Naive thymus-derived CD4-positive, alpha-beta T cell (primary cell): Measurements from ENCODE around the gene BBS9. TPM values are rescaled to one million over a fixed set of nuclear protein-coding genes. Genes with fewer than 3 reads are reported as not detected.

Experiments
- ATAC-seq: fragments of 150-1000 bp; cut with Tn5 transposase; 2 replicates; pipeline ENCODE4 v1.10.0; 2021; ENCODE audit warnings: mild to moderate bottlenecking, moderate library complexity
- CTCF ChIA-PET: fragments of 350-600 bp; sonication (Branson Sonifier 250); formaldehyde crosslinking; loops from one replicate; lab custom pipeline; 2021; ENCODE audit warnings: antibody characterized with exemption; lab: Charles Lee
- POLR2A ChIA-PET: fragments of 350-600 bp; sonication (Branson Sonifier 250); formaldehyde crosslinking; loops from one replicate; lab custom pipeline; 2021; ENCODE audit warnings: antibody characterized with exemption, inconsistent platforms; lab: Charles Lee
- DNase-seq, 9 donors: peaks; one replicate each; pipeline versions ENCODE4 v3.0.0 to v3.0.0-alpha.2; 2020 to 2022; ENCODE audit warnings: mixed read lengths in 1 of 9
- H3K27ac ChIP-seq: one replicate; pipeline ENCODE4 v1.7.0; 2013; ENCODE audit warnings: mild to moderate bottlenecking, low read depth, low read length, moderate library complexity
- H3K27me3 ChIP-seq, 2 donors: one replicate each; pipeline ENCODE4 v1.7.0; 2013; ENCODE audit warnings: low read length in 2 of 2, mild to moderate bottlenecking in 2 of 2, moderate library complexity in 2 of 2; ENCODE audit not compliant: control insufficient read depth in 2 of 2, insufficient read depth in 2 of 2
- H3K36me3 ChIP-seq, 3 experiments: 1 replicate in 2 of 3; 2 replicates in 1 of 3; pipeline ENCODE4 v1.7.0; 2013; ENCODE audit warnings: low read length in 3 of 3, mild to moderate bottlenecking in 3 of 3, moderate library complexity in 1 of 3; ENCODE audit not compliant: insufficient read depth in 3 of 3, control insufficient read depth in 2 of 3
- H3K4me1 ChIP-seq, 2 donors: one replicate each; pipeline ENCODE4 v1.7.0; 2013; ENCODE audit warnings: low read length in 2 of 2, mild to moderate bottlenecking in 2 of 2, moderate library complexity in 1 of 2; ENCODE audit not compliant: control insufficient read depth in 2 of 2, insufficient read depth in 2 of 2
- H3K4me3 ChIP-seq: 2 replicates; pipeline ENCODE4 v1.7.0; 2013; ENCODE audit warnings: mild to moderate bottlenecking, low read length
- H3K9me3 ChIP-seq, 3 experiments: 1 replicate in 2 of 3; 2 replicates in 1 of 3; pipeline ENCODE4 v1.7.0; 2013; ENCODE audit warnings: low read length in 3 of 3; ENCODE audit not compliant: control insufficient read depth in 2 of 3
- H3K27ac Mint-ChIP-seq, 9 donors: one replicate each; pipeline ENCODE4 v1.8.0; 2020 to 2022; ENCODE audit warnings: mixed read lengths in 9 of 9, mild to moderate bottlenecking in 8 of 9, moderate library complexity in 5 of 9, inconsistent platforms in 2 of 9
- H3K27me3 Mint-ChIP-seq, 5 donors: one replicate each; pipeline ENCODE4 v1.8.0; 2021 to 2022; ENCODE audit warnings: mixed read lengths in 5 of 5, mild to moderate bottlenecking in 1 of 5
- H3K36me3 Mint-ChIP-seq, 5 donors: one replicate each; pipeline ENCODE4 v1.8.0; 2020 to 2022; ENCODE audit warnings: mixed read lengths in 5 of 5, mild to moderate bottlenecking in 3 of 5, inconsistent platforms in 1 of 5
- H3K4me1 Mint-ChIP-seq, 7 donors: one replicate each; pipeline ENCODE4 v1.8.0; 2020 to 2022; ENCODE audit warnings: mixed read lengths in 7 of 7, mild to moderate bottlenecking in 3 of 7, inconsistent platforms in 1 of 7
- H3K4me3 Mint-ChIP-seq, 10 donors: one replicate each; pipeline ENCODE4 v1.8.0; 2020 to 2022; ENCODE audit warnings: mild to moderate bottlenecking in 10 of 10, mixed read lengths in 10 of 10, moderate library complexity in 6 of 10, inconsistent platforms in 2 of 10
- H3K9me3 Mint-ChIP-seq, 11 donors: one replicate each; pipeline ENCODE4 v1.8.0; 2020 to 2022; ENCODE audit warnings: mixed read lengths in 11 of 11, mild to moderate bottlenecking in 4 of 11, inconsistent platforms in 1 of 11, moderate library complexity in 1 of 11
- intact Hi-C, 2 donors: fragments of 100-400 bp; cut with micrococcal nuclease; formaldehyde crosslinking; loops; one replicate each; pipeline ENCODE4 v1.15.1; 2023
- polyA plus RNA-seq, 2 donors: library from polyadenylated mRNA; unstranded; fragments of 300-500 nt; fragmentation: Illumina TruSeq; gene quantifications; one replicate each; pipeline ENCODE4 v1.2.3, GENCODE V29; 2021
- total RNA-seq, 6 experiments: library from RNA in 5 of 6; stranded (reverse) in 5 of 6; gene quantifications; 1 replicate in 5 of 6; 2 replicates in 1 of 6; pipeline ENCODE4 v1.2.3 and lab custom pipeline; 2021 to 2026

Gene BBS9
- total and polyA plus RNA-seq, 7 experiments from 2014 or later: 11.1 to 31.0 (median 23.2) TPM

GRCh38 chr7:33325754-33326484 is 196.6 kb downstream of the BBS9 start:
- no peak for DNase-seq
- H3K4me1 ChIP-seq: no peaks in the 10 kb centered on the region
- no peak for ATAC-seq
- Mint-ChIP-seq H3K4me1 (no peaks in the 10 kb centered on the region), H3K36me3 (peaks cover 0 to 71% (median 70%) of the 10 kb centered on the region in 5 donors), H3K9me3 (peaks cover 3 to 45% (median 31%) of the 10 kb centered on the region in 11 donors), H3K27ac (no peak overlapping the region), H3K4me3 (no peak overlapping the region), H3K27me3 (no peaks in the 10 kb centered on the region)
- H3K4me3 ChIP-seq: no peak overlapping the region
- no peak overlapping the region for H3K27ac ChIP-seq
- no peaks in the 10 kb centered on the region for H3K36me3 ChIP-seq
- ChIA-PET POLR2A (no interaction called here), CTCF (no interaction called here)
- no peaks in the 10 kb centered on the region for H3K27me3 ChIP-seq
- no peaks in the 10 kb centered on the region for H3K9me3 ChIP-seq
- intact Hi-C loops: no loop called here

- H3K4me3 ChIP-seq: no peak overlapping the region
- POLR2A ChIA-PET: no interaction called here
- ATAC-seq: no peak
- peaks cover 0 to 71% (median 64%) of the 10 kb centered on the region in 5 donors for H3K36me3 Mint-ChIP-seq
- no peaks in the 10 kb centered on the region for H3K4me1 ChIP-seq
- no peak overlapping the region for H3K27ac Mint-ChIP-seq
- H3K9me3 Mint-ChIP-seq: peaks cover 2 to 40% (median 25%) of the 10 kb centered on the region in 11 donors
- no peak for DNase-seq
- H3K4me3 Mint-ChIP-seq: no peak overlapping the region
- H3K4me1 Mint-ChIP-seq: no peaks in the 10 kb centered on the region
- H3K27ac ChIP-seq: no peak overlapping the region
- CTCF ChIA-PET: no interaction called here
- H3K27me3 Mint-ChIP-seq: no peaks in the 10 kb centered on the region
- intact Hi-C loops: no loop called here
- no peaks in the 10 kb centered on the region for H3K9me3 ChIP-seq
- no peaks in the 10 kb centered on the region for H3K36me3 ChIP-seq
- no peaks in the 10 kb centered on the region for H3K27me3 ChIP-seq
Measured at GRCh38 chr7:33326485-33326848, 197.1 kb downstream of the BBS9 start.

GRCh38 chr7:33327427-33327826 is 198.1 kb downstream of the BBS9 start:
- H3K4me3 ChIP-seq: no peak overlapping the region
- H3K36me3 ChIP-seq: no peaks in the 10 kb centered on the region
- Mint-ChIP-seq H3K9me3 (peaks cover 2 to 30% (median 17%) of the 10 kb centered on the region in 11 donors), H3K27me3 (no peaks in the 10 kb centered on the region), H3K27ac (no peak overlapping the region), H3K4me3 (no peak overlapping the region), H3K4me1 (no peaks in the 10 kb centered on the region), H3K36me3 (peaks cover 0 to 68% (median 55%) of the 10 kb centered on the region in 5 donors)
- POLR2A ChIA-PET: no interaction called here
- CTCF ChIA-PET: no interaction called here
- no peaks in the 10 kb centered on the region for H3K9me3 ChIP-seq
- no peak overlapping the region for H3K27ac ChIP-seq
- ATAC-seq (no peak), DNase-seq (no peak)
- H3K4me1 ChIP-seq: no peaks in the 10 kb centered on the region
- no peaks in the 10 kb centered on the region for H3K27me3 ChIP-seq
- intact Hi-C loops: no loop called here

- H3K27ac Mint-ChIP-seq: no peak overlapping the region
- no peaks in the 10 kb centered on the region for H3K36me3 ChIP-seq
- H3K4me3 Mint-ChIP-seq: no peak overlapping the region
- H3K4me3 ChIP-seq: no peak overlapping the region
- no peak overlapping the region for H3K27ac ChIP-seq
- ChIA-PET CTCF (no interaction called here), POLR2A (no interaction called here)
- H3K9me3 ChIP-seq: no peaks in the 10 kb centered on the region
- ATAC-seq: no peak
- H3K27me3 ChIP-seq: no peaks in the 10 kb centered on the region
- H3K36me3 Mint-ChIP-seq: peaks cover 0 to 32% (median 10%) of the 10 kb centered on the region in 5 donors
- H3K4me1 ChIP-seq: no peaks in the 10 kb centered on the region
- H3K9me3 Mint-ChIP-seq: no peaks in the 10 kb centered on the region
- intact Hi-C loops: no loop called here
- DNase-seq: no peak
- no peaks in the 10 kb centered on the region for H3K27me3 Mint-ChIP-seq
- H3K4me1 Mint-ChIP-seq: peaks cover 0 to 6% (median 0%) of the 10 kb centered on the region in 7 donors
Measured at GRCh38 chr7:33334349-33334748, 205.0 kb downstream of the BBS9 start.

GRCh38 chr7:33336820-33337219 is 207.5 kb downstream of the BBS9 start:
- ATAC-seq (no peak), DNase-seq (no peak)
- intact Hi-C loops: no loop called here
- no peaks in the 10 kb centered on the region for H3K27me3 ChIP-seq
- ChIA-PET POLR2A (no interaction called here), CTCF (no interaction called here)
- Mint-ChIP-seq H3K4me1 (peaks cover 0 to 6% (median 0%) of the 10 kb centered on the region in 7 donors), H3K27me3 (no peaks in the 10 kb centered on the region), H3K4me3 (no peak overlapping the region), H3K9me3 (no peaks in the 10 kb centered on the region), H3K27ac (no peak overlapping the region), H3K36me3 (peaks cover 0 to 40% (median 19%) of the 10 kb centered on the region in 5 donors)
- H3K36me3 ChIP-seq: no peaks in the 10 kb centered on the region
- H3K9me3 ChIP-seq: no peaks in the 10 kb centered on the region
- H3K27ac ChIP-seq: no peak overlapping the region
- H3K4me3 ChIP-seq: no peak overlapping the region
- no peaks in the 10 kb centered on the region for H3K4me1 ChIP-seq

- ChIA-PET POLR2A (no interaction called here), CTCF (no interaction called here)
- no peak for DNase-seq
- intact Hi-C loops: no loop called here
- Histone ChIP-seq H3K36me3 (no peaks in the 10 kb centered on the region), H3K9me3 (no peaks in the 10 kb centered on the region), H3K4me1 (no peaks in the 10 kb centered on the region), H3K27ac (no peak overlapping the region), H3K27me3 (no peaks in the 10 kb centered on the region), H3K4me3 (no peak overlapping the region)
- Mint-ChIP-seq H3K36me3 (peaks cover 0 to 38% (median 20%) of the 10 kb centered on the region in 5 donors), H3K27ac (no peak overlapping the region), H3K4me3 (no peak overlapping the region), H3K27me3 (no peaks in the 10 kb centered on the region), H3K9me3 (no peaks in the 10 kb centered on the region), H3K4me1 (peaks cover 0 to 6% (median 0%) of the 10 kb centered on the region in 7 donors)
- ATAC-seq: no peak
Measured at GRCh38 chr7:33339074-33339790, 209.9 kb downstream of the BBS9 start.
